ENCODE data around the gene SLC9A2.

Gene SLC9A2, protein sequence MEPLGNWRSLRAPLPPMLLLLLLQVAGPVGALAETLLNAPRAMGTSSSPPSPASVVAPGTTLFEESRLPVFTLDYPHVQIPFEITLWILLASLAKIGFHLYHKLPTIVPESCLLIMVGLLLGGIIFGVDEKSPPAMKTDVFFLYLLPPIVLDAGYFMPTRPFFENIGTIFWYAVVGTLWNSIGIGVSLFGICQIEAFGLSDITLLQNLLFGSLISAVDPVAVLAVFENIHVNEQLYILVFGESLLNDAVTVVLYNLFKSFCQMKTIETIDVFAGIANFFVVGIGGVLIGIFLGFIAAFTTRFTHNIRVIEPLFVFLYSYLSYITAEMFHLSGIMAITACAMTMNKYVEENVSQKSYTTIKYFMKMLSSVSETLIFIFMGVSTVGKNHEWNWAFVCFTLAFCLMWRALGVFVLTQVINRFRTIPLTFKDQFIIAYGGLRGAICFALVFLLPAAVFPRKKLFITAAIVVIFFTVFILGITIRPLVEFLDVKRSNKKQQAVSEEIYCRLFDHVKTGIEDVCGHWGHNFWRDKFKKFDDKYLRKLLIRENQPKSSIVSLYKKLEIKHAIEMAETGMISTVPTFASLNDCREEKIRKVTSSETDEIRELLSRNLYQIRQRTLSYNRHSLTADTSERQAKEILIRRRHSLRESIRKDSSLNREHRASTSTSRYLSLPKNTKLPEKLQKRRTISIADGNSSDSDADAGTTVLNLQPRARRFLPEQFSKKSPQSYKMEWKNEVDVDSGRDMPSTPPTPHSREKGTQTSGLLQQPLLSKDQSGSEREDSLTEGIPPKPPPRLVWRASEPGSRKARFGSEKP

DNA sequence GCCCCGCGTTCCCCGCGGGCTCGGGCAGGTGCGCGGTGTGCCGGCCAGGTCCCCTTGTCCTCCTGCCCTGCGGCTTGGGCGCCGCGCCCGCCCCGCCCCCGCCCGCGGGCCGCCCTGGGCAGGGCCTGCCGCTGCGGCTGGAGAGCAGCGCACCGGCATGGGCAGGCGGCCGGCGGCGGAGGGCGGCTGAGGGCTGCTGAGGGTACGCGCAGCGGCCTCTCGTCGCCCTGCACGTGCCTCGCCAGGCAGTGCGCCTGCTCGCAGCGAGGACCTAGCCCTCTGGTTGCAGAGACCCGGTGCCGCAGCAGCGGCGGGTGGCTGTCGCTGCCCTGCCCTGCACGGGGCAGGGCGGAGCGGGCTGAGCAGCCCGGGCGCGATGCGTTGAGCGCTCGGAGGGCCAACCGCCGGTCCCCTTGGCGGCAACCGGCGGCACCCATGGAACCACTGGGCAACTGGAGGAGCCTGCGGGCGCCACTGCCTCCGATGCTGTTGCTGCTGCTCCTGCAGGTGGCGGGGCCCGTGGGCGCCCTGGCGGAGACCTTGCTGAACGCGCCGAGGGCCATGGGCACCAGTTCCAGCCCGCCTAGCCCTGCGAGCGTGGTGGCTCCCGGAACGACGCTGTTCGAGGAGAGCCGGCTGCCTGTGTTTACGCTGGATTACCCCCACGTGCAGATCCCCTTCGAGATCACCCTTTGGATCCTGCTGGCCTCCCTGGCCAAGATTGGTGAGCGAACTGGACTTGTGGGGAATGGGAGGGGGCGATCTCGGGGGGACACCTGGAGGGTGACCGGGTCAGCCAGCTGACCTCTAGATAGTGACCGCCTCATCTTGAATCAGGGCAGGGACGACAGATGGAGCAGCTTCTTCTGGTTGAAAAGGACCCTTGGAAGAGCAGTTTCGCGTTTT, at the start of gene SLC9A2:
SLC9A2 (plus strand) TSS at position 140 of the 906 bp plus-strand sequence; CDS start at position 436, 296 bp downstream.
- peak; percentile 11 to 26 for DNase-seq

GRCh38 chr2:102575888-102576287, 43.5 kb upstream of the SLC9A2 start:
- no peak for DNase-seq

DNA sequence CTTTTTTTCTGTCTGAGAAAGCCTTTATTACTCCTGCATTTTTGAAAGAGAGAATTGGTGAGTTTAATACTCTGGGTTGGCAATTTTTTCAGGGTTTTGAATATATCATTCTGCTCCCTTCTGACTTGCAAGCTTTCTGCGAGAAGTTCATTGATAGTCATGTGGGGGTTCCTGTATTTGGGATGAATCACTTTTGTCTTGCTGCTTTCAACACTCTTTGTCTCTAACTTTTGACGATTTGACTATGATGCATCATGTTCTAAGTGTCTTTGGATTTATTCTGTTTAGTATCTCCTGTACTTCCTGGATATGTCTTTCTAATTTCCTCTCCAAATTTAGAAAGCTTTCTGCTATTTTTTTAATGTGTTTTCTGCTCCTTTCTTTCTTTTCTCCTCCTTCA, 41.0 kb upstream of the SLC9A2 start:
- no peak for DNase-seq

- DNase-seq, result no peak
These were observed 37.4 kb upstream of the SLC9A2 start for GRCh38 chr2:102581911-102582310.

DNA sequence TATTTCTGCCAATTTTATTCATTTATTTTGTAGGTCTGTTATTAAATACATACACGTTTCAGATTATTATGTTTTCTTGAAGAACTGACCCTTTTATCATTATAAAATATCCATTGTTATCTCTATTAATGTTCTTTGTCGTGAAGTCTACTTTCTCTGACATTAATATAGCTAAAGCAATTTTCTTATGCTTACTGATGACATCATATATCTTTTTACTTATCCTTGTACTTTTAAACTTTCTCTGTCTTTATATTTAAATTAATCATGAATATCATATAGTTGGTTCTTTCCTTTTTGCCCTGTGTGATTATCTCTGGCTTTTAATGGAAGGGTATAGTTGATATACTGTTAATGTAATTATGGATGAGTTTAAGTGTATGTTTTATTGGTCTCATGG, 36.5 kb upstream of the SLC9A2 start:
- DNase-seq, result no peak

GRCh38 chr2:102585847-102586404, 33.4 kb upstream of the SLC9A2 start:
- DNase-seq, result no peak

DNA sequence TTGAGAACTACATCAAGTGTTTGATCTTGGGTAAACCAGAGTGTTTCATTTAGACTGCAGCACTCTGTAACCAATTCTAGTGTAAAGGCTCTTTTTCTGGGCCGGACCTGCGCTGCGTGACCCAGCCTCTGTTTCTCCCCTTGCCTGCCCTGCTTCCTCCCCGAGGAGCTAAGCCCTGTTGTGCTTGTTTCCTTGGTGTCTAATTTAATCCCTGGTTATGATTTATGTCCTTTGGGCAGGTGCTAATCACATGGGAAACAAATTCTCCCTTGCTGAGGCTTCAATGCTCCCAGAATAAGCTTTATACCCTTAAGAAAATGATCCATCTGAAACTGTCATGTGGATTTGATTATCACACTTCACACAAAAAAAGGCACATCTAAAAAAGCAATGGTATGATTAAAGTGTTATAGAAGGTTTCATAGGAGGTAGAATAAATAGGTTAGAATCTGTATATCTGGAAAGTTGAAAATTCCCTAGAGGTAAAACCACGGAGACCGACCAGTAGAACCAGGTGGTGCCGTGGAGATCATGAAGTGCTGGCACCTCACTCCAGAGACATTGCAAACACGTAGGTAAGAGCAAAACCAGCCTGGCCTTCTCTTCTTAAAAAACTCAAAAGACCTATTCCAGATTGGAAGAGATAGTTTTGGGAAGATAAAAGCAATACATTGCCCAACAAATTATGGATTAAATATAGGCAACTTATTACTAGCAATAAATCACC, 31.0 kb upstream of the SLC9A2 start:
- no peak for DNase-seq

GRCh38 chr2:102589444-102589843, 29.9 kb upstream of the SLC9A2 start:
- no peak for DNase-seq

DNA sequence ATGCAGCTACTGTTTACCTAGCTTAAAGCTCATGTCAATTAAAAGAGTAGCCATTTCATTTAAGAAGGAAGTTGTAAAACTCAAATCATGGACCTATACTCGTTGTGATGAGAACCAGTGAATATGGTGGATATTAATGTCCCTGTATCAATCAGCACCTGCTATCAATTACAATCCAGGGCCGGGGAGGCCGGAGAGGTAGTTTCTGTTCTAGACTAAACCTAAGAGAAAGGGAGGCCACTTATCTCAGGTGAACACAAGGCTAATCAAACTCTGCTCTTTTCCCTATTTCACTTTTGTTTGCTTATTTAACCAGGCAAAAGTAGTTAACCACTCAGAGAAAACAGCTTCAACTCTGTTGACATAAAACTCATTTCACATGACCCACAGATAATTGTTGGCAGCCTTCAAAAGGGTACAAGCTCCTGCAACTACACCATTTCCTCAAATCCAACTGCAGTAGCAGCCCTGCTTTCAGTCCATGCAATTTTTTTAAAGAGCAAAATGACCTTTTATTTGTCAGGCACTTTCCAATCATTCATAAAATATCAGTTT, 27.8 kb upstream of the SLC9A2 start:
- no peak for DNase-seq

DNA sequence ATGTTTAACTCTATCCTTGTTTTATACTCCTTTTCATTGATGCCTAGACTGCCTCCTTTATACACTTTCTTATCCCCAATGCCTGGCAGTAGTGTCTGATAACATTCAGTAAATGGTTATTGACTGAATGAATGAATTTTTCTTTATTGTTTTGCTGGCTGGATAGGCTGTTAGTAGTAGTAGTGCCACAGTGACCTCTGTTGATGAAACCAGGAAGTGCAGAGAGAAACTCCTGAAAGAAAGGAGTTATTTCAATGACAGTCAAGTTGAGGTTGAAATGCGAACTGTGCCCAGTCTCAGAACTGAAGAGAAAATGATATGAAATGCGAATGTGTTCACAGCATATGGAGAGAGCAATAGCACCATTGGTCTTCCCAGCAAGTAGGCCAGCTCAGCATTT, 26.8 kb upstream of the SLC9A2 start:
- DNase-seq, result peak; percentile 21

DNA sequence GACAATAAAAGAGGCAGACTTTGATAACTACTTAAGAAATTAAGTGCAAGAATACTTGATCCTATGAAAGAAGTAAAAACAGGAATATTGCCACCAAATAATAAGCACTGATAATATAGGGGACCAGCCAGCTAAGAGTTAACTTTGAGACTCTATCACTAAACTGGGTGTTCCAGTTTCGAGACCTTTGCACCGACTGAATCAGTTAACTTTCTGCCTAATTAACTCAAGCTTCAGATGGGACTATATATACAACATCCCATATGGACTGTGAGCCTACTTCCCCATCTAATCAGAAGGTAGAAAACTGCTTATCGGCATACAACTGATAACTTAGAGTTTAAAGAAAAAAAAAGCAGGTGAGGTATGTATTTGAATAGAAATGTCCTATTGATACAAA, 25.8 kb upstream of the SLC9A2 start:
- no peak for DNase-seq

GRCh38 chr2:102594445-102595016, 24.8 kb upstream of the SLC9A2 start:
- no peak for DNase-seq

GRCh38 chr2:102597788-102598187, 21.6 kb upstream of the SLC9A2 start:
- DNase-seq, result no peak

DNA sequence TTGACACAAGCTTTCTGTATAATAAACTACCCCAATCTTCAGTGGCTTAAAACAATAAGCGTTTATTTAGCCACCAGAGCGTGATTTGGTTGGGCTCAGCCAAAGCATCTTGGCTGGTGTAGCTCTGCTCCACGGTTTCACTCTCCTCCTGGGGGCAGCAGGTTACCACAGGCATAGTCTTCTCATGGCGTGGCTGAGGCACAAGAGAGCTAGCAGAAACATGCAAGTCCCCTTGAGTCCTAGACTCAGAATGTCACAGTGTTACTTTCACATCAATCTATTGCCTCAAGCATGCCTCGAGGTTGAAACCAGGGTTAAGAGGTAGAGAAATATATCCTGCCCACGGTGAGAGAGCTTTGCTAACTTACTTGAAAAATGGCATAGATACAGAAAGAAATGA, 19.9 kb upstream of the SLC9A2 start:
- DNase-seq, result no peak

GRCh38 chr2:102601730-102602129, 17.6 kb upstream of the SLC9A2 start:
- DNase-seq, result no peak

DNA sequence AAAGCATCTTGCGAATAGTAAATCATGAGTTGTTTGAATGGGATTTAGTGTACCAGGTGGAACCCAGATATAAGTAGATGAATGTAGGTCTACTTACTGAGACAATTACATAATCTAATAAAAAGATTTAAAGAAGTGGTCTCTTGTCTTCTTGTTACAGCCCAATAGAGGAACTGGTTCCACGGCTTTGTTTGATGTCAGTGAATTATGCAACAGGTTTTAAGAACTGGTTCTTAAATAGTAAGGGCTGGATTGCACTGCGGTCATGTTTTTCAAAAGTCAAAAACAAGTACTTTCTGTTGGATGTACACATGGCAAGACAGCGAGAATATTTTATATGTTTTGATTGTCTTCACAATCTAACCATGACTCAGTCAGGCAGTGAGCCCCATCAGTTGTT, 15.4 kb upstream of the SLC9A2 start:
- no peak for DNase-seq

DNA sequence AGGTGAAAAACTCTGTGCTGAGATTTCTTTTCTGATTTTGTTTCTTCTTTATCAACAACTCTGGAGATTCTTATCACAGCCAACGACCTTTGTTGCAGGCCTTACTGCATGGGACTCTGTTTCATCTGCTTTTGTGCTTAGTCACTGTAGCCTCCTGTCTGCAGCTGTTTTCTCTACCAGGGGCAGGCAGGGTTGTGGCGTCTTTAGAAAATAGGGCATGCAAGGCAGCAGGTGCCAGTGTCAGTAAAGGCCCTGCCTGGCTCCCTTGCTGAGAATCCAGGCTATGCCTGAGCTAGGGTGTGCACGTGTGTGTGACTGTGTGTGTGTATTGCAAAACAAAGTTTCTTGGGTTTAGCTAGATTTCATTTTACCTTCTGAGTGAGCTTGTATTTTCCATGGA, 14.6 kb upstream of the SLC9A2 start:
- DNase-seq, result no peak

- DNase-seq, result no peak
These were observed 13.0 kb upstream of the SLC9A2 start for GRCh38 chr2:102606353-102606752.

- peak; percentile 50 to 52 for DNase-seq
These were observed 3.5 kb upstream of the SLC9A2 start for GRCh38 chr2:102615620-102616436.
